Kidney (tissue), 14 donors: ENCODE measurements around the gene SDF2. TPM values are rescaled to one million over a fixed set of nuclear protein-coding genes. Genes with fewer than 3 reads are reported as not detected.

Experiments
- DNase-seq, 5 donors: peaks; one replicate each; pipeline ENCODE4 v3.0.0-alpha.2; 2013 to 2020
- FAIRE-seq: peaks from 2 replicates; lab custom pipeline; 2012; peaks lifted over from hg19 to GRCh38; lab: Jason Lieb, UNC
- H3K27ac ChIP-seq, 2 donors: one replicate each; pipeline ENCODE4 v1.7.0; 2013; ENCODE audit warnings: low read depth in 2 of 2, low read length in 2 of 2, inconsistent platforms in 1 of 2
- H3K27me3 ChIP-seq: one replicate; pipeline ENCODE4 v1.7.1; 2013; ENCODE audit warnings: low read length, inconsistent platforms; ENCODE audit not compliant: control insufficient read depth, insufficient read depth
- H3K36me3 ChIP-seq, 3 donors: one replicate each; pipeline versions ENCODE4 v1.7.0 to v1.7.1; 2013; ENCODE audit warnings: low read length in 3 of 3, control low read depth in 1 of 3, inconsistent platforms in 1 of 3; ENCODE audit not compliant: insufficient read depth in 3 of 3, control insufficient read depth in 2 of 3
- H3K4me1 ChIP-seq, 3 donors: one replicate each; pipeline versions ENCODE4 v1.7.0 to v1.7.1; 2013; ENCODE audit warnings: low read length in 3 of 3, inconsistent platforms in 1 of 3, low read depth in 1 of 3; ENCODE audit not compliant: control insufficient read depth in 2 of 3, insufficient read depth in 2 of 3
- H3K4me3 ChIP-seq, 3 donors: one replicate each; pipeline versions ENCODE4 v1.7.0 to v1.8.1; 2013; ENCODE audit warnings: low read length in 3 of 3, control low read depth in 1 of 3, inconsistent platforms in 1 of 3
- H3K9ac ChIP-seq, 3 donors: one replicate each; pipeline versions ENCODE4 v1.7.0 to v1.7.1; 2013; ENCODE audit warnings: low read length in 3 of 3, control low read depth in 1 of 3, inconsistent platforms in 1 of 3
- H3K9me3 ChIP-seq, 3 donors: one replicate each; pipeline versions ENCODE4 v1.7.0 to v1.7.1; 2013; ENCODE audit warnings: low read length in 3 of 3, control low read depth in 1 of 3, inconsistent platforms in 1 of 3; ENCODE audit not compliant: control insufficient read depth in 2 of 3, insufficient read depth in 1 of 3
- intact Hi-C: fragments of 100-400 bp; cut with DNase I; formaldehyde crosslinking; loops from one replicate; pipeline ENCODE4 v1.11.1; 2022
- polyA plus RNA-seq: library from polyadenylated mRNA; stranded (reverse); fragments of 350-450 nt; fragmentation: Illumina TruSeq; extraction: RNeasy Lipid Tissue Mini Kit (QIAGEN cat#74804); gene quantifications from one replicate; pipeline ENCODE4 v1.2.3, GENCODE V29; 2014; ENCODE audit warnings: low read depth, low replicate concordance; ENCODE audit not compliant: insufficient read depth
- total RNA-seq: library from RNA; stranded (reverse); fragmentation: NEBNext Ultra II Directional; extraction: Animal tissue kit (Norgen Biotek cat#: 25700); gene quantifications from one replicate; pipeline ENCODE4 v1.2.1, GENCODE V29; 2021
- TF ChIP-seq, protein P1 (sequence below): IDR thresholded peaks from 3 replicates; pipeline ENCODE4 v1.5.1; 2012; ENCODE audit warnings: mild to moderate bottlenecking, moderate library complexity, borderline replicate concordance; ENCODE audit not compliant: insufficient read depth; ENCODE audit errors: extremely low read depth
- donor health status: control.
- donor health status: control.
- donor health status: control.
- donor health status: control.
- donor health status: control.
- donor health status: DM: yes; HTN: yes; CAD: no.
- donor health status: Normal renal cell carcinoma (clear cell type).

The SDF2 gene
- total and polyA plus RNA-seq, 2 donors from 2014 or later: 54.3 to 101 TPM

GRCh38 chr17:28641579-28641978, 20.1 kb downstream of the SDF2 start:
- Histone ChIP-seq H3K9ac (no peak overlapping the region), H3K36me3 (peaks cover 22 to 53% (median 51%) of the 10 kb centered on the region in 3 donors), H3K27ac (peak overlapping the region in 1 of 2 donors; percentile 29), H3K27me3 (no peaks in the 10 kb centered on the region), H3K9me3 (no peaks in the 10 kb centered on the region), H3K4me1 (peaks cover 0 to 25% (median 22%) of the 10 kb centered on the region in 3 donors), H3K4me3 (no peak overlapping the region)
- intact Hi-C loops: no loop called here
- TF ChIP-seq, protein P1, sequence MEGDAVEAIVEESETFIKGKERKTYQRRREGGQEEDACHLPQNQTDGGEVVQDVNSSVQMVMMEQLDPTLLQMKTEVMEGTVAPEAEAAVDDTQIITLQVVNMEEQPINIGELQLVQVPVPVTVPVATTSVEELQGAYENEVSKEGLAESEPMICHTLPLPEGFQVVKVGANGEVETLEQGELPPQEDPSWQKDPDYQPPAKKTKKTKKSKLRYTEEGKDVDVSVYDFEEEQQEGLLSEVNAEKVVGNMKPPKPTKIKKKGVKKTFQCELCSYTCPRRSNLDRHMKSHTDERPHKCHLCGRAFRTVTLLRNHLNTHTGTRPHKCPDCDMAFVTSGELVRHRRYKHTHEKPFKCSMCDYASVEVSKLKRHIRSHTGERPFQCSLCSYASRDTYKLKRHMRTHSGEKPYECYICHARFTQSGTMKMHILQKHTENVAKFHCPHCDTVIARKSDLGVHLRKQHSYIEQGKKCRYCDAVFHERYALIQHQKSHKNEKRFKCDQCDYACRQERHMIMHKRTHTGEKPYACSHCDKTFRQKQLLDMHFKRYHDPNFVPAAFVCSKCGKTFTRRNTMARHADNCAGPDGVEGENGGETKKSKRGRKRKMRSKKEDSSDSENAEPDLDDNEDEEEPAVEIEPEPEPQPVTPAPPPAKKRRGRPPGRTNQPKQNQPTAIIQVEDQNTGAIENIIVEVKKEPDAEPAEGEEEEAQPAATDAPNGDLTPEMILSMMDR: no peak
- DNase-seq (no peak), FAIRE-seq (no peak)

- intact Hi-C loops: no loop called here
- Histone ChIP-seq H3K4me3 (no peak overlapping the region), H3K27me3 (no peaks in the 10 kb centered on the region), H3K36me3 (peaks cover 21 to 89% (median 75%) of the 10 kb centered on the region in 3 donors), H3K9ac (no peak overlapping the region), H3K4me1 (no peaks in the 10 kb centered on the region), H3K27ac (no peak overlapping the region), H3K9me3 (no peaks in the 10 kb centered on the region)
- TF ChIP-seq, protein P1: no peak
- FAIRE-seq: no peak
- DNase-seq: no peak
Measured at GRCh38 chr17:28635506-28635905, 26.2 kb downstream of the SDF2 start.

DNA sequence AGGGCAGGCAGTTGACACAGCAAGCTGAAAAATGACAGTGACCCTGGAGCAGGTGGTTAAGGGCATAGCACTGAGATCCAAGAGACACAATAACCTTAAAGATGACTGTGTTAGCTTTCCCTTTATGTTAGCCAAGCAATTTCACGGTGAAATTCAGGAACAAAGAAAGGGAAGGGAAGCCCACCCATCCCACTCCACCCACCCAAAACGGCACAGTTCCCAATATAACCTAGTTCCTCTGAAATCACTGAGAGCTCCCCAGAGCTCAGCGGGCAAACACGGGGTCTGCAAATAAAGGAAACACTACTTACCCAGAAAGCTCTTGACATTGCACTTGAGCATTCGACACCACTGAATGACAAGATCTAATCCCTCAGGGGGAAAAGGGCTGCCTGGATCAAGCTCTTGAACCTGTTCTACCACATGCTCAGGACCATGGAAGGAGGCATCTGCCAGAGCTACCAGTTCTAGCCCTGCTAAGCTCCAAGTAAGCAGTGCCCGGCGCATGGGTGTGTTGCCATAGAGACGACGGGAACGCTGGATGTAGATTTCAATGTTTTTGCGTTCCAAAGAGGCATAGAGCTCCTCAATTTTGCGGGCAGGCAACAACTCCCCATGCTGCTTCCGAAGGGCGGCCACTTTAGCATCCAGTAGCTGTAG, 27.4 kb downstream of the SDF2 start:
- H3K9ac ChIP-seq: no peak overlapping the region
- no peaks in the 10 kb centered on the region for H3K27me3 ChIP-seq
- no peak overlapping the region for H3K4me3 ChIP-seq
- H3K4me1 ChIP-seq: no peaks in the 10 kb centered on the region
- no peak for FAIRE-seq
- no peak for DNase-seq
- TF ChIP-seq, protein P1: no peak
- peaks cover 20 to 81% (median 71%) of the 10 kb centered on the region in 3 donors for H3K36me3 ChIP-seq
- intact Hi-C loops: no loop called here
- no peaks in the 10 kb centered on the region for H3K9me3 ChIP-seq
- no peak overlapping the region for H3K27ac ChIP-seq

DNA sequence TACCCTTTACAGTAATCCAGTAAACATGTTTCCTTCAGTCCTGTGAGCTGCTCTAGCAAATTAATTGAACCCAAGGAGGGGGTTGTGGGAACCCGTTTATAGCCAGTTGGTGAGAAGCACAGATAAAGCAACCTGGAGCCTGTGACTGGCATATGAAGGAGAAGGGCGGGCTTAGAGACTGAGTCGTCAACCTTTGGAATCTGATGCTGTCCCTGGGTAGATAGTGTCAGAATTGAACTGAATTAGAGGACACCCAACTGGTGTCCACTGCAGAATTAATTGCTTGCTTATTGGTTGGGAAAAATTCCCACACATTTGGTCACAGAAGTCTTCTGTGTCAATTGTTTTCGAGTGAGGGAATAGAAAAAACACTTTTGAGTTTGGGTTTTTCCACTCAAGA, 34.9 kb downstream of the SDF2 start:
- no peak for DNase-seq
- H3K36me3 ChIP-seq: peaks cover 13 to 48% (median 41%) of the 10 kb centered on the region in 3 donors
- no peaks in the 10 kb centered on the region for H3K9me3 ChIP-seq
- H3K27ac ChIP-seq: peak overlapping the region in 1 of 2 donors; percentile 2
- H3K27me3 ChIP-seq: no peaks in the 10 kb centered on the region
- peak overlapping the region in 2 of 3 donors; percentile 27 to 28 for H3K4me3 ChIP-seq
- FAIRE-seq: no peak
- intact Hi-C loops: no loop called here
- TF ChIP-seq, protein P1: no peak
- H3K9ac ChIP-seq: no peak overlapping the region
- no peaks in the 10 kb centered on the region for H3K4me1 ChIP-seq
